GM18951 (cell line): Measurements from ENCODE around the gene ZMYM3.

Experiments
- POLR2A ChIP-seq: IDR thresholded peaks from 4 replicates; pipeline ENCODE4 v1.6.1; 2011; ENCODE audit warnings: mild to moderate bottlenecking; ENCODE audit not compliant: insufficient read length, insufficient read depth; ENCODE audit errors: extremely low read depth
- in situ Hi-C: fragments of 300-500 bp; cut with MboI; formaldehyde crosslinking; loops from one replicate; pipeline ENCODE4 v1.12.0; 2022; ENCODE audit warnings: low sequenced_read_pairs, mixed read lengths, inconsistent platforms; ENCODE audit not compliant: unreplicated experiment

The ZMYM3 gene

DNA sequence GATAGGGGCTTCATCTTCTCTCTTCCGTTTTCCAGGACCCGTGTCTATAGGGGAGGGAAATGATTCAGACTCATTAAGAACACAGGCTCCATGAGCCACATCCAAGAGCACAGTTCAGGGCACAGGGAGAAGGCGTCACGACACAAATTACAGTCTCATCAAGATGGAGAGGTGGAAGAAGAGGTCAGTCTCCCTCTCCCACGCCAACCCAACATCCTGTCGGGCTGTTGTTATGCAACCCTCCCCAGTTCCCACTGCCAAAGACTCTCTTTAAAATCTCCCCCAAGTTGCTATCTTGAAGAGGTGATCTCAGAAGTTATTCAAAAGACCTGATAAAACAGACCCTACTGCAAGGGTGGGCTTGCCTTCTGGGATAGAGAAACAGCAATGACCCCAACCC lies 12.6 kb downstream of the ZMYM3 start:
- in situ Hi-C loops: no loop called here
- no peak for TF ChIP-seq POLR2A

DNA sequence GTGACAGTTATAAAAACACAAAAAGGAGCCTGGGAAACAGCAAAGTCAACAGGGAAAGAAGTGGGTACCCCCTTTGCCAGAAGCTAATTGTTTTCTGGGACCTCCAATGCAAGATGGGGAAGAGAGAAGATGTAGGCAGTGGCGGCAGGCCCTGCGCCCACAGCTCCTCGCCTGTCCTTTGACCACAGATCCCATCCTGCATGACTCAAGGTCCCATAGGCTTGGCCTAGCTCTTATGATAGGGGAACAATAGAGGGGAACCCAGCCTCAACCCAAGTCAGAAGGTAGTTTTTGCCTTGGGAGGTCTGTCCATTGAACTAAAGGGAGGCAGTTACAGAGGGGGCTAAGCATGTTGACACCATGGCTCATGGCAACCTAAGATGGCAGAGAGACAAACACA lies 14.2 kb downstream of the ZMYM3 start:
- no peak for TF ChIP-seq POLR2A
- in situ Hi-C loops: no loop called here

DNA sequence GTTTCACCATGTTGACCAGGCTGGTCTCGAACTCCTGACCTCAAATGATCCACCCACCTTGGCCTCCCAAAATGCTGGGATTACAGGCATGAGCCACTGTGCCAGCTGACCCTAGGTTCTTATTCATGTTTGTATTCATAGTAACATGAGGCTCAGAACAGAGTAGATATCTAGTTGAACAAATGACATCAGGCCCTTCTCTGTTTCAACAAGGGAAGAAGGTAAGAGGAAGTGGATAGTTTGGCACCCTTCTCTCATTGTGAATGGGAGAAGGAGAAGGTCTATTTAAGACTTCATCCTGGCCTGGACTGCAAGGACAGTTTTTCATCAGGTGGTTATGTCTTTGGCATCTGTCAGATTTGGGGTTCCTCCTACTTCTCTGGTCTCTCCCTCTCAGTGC lies 17.1 kb downstream of the ZMYM3 start:
- TF ChIP-seq POLR2A: no peak
- in situ Hi-C loops: no loop called here

DNA sequence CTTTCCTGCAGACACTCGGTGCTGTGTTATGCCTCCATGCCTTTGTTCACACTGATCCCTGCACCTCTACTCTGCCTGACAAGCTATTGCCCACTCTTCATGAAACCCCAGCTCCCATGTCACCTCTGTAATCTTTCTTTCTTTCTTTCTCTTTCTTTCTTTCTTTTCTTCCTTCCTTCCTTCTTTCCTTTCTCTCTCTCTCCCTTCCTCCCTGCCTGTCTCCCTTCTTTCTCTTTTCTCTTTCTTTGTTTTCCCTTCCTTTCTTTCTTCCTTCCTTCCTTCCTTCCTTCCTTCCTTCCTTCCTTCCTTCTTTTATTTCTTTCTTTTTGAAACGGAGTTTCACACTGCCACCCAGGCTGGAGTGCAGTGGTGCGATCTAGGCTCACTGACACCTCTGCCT lies 18.5 kb downstream of the ZMYM3 start:
- in situ Hi-C loops: no loop called here
- TF ChIP-seq POLR2A: no peak

DNA sequence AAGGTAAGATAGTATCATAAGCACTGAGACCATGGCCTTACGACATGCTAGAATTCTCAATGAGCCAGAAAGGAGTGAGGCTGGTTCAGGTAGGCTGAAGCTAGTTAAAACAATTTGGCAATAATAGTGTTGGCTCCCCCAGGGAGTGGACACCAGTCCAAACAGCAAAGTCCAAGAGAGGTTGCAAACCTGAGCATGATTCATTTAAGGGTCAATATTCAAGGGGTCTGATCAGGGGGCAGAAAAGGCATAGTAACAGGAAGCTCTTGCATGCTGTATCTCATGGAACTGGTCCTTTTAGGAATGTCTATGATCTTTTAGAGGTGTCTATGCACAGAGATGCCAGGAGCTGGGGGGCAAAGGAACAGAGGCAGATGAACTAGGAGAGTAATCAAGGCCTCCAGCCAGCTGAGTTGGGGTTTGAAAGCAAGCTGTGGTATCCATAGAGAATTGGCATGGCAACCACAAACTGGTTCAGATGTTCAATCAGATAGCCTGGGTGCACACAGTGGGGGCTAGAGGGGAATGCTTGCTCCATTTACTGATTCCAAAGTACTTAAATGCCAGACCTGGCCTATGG lies 25.8 kb downstream of the ZMYM3 start:
- in situ Hi-C loops: no loop called here
- no peak for TF ChIP-seq POLR2A

DNA sequence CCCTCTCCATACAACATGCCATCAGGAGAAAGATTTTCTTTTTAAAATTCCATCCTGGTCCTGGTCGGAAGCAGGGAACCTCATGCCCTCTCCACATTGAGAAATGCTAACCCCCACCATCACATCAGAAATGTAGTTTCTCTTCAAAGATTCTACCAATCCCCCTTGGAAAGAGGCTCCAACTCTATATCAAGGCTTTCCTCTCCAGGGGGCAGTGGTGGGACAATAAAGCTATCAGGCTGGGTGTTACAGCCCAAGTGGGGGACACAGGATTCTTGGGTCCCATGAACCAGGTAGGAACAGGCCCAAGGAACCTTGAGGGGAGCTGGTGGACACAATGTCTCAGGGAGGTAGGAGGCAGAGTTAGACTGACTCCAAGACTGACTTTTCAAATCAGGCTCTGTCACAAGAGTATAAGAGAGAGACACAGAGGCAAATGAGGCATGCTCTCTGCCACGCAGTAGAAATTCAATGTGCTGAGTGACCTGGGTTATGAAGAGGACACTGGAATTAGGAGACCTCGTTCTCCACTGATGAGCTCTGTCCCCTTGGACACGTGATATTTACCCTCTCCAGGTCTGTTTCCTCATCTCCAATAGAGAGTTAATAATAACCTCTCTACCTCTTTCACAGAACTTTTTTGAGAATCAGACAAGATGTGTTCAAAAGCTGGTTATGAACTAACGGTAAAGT lies 26.4 kb downstream of the ZMYM3 start:
- no peak for TF ChIP-seq POLR2A
- in situ Hi-C loops: no loop called here

DNA sequence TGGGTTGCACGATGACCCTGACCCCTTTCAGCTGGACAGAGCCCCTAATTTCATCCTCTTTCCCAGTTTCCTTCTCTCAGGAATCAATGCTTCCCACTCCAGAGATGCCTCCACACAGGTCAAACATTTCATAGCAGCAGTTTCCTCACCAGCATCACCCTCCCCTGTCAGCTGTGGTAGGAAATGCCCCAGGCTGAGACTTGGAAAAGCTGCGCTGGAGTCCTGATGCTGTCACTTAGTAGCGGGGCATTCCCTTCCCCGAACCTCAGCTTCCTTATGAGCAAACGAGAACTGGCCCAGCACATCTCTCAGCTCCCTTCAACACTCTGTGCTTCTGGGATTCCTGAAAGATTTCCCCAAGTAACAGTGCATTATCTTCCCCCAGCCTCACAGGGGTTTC lies 28.3 kb downstream of the ZMYM3 start:
- TF ChIP-seq POLR2A: no peak
- in situ Hi-C loops: no loop called here

DNA sequence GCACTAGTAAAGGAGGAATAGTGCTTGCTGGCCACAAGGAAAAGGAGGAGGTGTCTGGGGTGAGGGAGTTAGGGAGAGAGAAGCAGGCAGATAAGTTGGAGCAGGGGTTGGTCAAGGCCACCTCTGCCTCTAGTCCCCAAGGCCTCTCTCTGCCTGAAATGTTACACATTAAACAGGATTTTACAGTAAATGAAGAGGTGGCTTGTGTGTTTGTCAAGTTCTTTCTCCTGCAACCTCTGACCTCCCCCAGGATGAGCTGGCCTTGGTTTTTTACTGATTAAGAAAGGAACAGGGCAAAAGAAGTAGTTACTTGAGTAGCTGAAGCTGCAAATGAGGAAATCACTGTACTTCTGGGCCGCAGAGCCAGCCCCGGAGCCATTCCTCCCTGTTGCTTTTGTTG lies 28.9 kb downstream of the ZMYM3 start:
- TF ChIP-seq POLR2A: no peak
- in situ Hi-C loops: no loop called here

DNA sequence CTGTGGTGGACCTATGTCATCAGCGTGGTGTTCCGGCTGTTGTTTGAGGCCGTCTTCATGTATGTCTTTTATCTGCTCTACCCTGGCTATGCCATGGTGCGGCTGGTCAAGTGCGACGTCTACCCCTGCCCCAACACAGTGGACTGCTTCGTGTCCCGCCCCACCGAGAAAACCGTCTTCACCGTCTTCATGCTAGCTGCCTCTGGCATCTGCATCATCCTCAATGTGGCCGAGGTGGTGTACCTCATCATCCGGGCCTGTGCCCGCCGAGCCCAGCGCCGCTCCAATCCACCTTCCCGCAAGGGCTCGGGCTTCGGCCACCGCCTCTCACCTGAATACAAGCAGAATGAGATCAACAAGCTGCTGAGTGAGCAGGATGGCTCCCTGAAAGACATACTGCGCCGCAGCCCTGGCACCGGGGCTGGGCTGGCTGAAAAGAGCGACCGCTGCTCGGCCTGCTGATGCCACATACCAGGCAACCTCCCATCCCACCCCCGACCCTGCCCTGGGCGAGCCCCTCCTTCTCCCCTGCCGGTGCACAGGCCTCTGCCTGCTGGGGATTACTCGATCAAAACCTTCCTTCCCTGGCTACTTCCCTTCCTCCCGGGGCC lies 29.7 kb downstream of the ZMYM3 start:
- in situ Hi-C loops: no loop called here
- TF ChIP-seq POLR2A: no peak

DNA sequence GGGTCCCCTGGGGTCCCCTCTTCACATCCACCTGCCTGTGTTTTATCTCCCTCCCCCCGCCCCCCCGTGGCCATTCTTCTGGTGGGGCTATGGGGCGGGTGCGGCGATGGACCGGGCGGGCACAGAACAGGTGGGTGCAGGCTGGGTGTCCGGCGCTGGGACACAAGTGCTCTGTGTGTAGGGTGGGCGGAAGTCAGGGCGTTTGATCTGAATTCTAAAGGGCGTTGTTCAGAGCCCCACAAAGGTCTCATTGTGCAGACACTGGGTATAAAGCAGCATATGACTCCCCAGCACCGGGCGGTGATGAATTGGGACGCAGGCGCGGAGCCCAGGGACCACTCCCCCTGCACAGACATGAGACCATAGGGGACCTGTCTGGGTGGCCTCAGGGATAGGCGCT lies 31.0 kb downstream of the ZMYM3 start, which contains the start of gene GJB1:
TSS of gene GJB1 (plus strand) at position 296 of the 400 bp plus-strand sequence. CDS start 484 bp downstream, outside the sequence.
- in situ Hi-C loops: no loop called here
- no peak for TF ChIP-seq POLR2A

DNA sequence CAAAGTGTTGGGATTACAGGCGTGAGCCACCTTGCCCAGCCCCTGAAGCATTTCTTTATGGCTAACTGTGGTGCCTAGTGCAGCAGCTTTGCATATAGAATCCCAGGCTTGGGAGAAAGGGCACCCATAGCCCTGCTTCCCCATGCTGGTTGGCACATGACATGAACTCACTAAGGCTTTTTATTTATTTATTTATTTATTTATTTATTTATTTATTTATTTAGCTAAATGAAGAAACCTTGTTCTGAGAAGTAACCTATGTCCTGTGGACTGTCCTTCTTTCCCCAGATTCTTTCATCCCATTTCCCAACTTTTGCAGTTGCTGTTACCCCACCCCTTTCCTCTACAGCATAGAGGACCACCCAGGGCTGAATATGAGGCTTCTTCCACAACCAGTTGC lies 32.8 kb downstream of the ZMYM3 start:
- TF ChIP-seq POLR2A: no peak
- in situ Hi-C loops: no loop called here

DNA sequence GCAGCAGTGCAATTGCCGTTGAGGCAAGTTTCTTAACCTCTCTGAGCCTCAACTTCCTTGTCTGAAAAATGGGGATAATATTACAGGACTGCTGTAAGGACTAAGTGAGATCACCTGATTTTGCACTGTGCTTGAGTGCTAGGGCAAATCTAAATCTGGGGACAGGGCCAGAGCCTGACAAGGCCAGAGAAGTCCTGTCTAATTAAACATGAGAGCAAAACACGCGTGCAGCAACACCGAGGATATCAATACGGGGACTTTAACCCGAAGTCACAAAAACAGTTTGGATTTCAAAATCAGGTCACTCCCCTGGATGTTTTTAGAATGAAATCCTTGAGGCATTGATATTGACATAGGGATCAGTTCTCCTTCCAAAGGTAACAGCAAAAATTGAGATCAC lies 36.6 kb downstream of the ZMYM3 start:
- in situ Hi-C loops: no loop called here
- TF ChIP-seq POLR2A: no peak

DNA sequence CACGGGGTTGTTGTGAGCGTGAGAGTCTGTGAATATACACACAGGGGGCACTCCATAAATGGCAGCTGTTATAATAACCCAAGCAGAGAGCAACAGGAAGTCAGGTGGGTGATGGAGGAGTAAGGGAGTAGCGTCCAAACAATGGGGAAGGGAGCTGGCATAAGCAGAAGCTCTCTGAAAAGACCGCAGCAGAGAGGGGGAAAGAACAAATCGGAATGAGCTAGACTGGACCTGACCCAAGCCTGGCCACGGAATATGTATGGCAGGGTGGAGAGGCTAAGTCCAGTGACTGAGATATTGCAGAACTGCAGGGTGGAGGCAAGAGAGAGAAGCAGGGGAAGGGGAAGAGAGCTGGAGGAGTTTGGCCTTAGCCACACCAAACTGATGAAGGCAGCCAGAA lies 37.5 kb downstream of the ZMYM3 start:
- TF ChIP-seq POLR2A: no peak
- in situ Hi-C loops: no loop called here

DNA sequence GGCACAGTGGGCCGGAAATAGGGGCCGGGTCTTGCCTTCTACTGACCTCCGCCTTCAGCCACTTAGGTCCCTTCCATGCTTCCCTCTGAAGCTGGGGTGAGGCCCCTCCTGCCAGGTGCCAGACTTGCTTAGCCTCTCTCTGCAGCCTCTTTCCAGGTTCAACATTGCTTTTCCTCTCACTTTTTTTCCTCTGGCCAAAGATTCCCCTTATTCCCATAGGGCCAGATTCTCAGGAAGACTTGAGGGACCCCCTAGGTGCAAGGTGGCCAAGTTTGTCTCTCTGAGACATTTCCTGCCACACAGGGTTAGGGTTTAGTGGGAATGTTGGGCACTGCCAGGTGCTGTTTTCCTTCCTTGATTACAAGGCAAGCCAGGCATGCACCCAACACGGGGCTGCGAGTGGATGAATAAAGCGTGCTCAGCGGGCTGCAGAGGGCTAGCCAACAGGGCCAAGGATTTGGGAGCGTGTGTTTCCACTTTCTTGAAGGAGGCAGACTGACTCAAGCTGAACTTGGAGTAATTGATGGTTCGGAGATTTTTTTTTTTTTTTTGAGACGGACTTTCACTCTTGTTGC lies 38.5 kb downstream of the ZMYM3 start:
- no peak for TF ChIP-seq POLR2A
- in situ Hi-C loops: no loop called here
